GM21619 (cell line): Measurements from ENCODE around the gene TMEM135.

Source experiments
- ATAC-seq: cut with Tn5 transposase; IDR thresholded peaks from one replicate; pipeline ENCODE4 v1.9.1; 2021; ENCODE audit not compliant: unreplicated experiment

Gene TMEM135

GRCh38 chr11:87298155-87298554 lies 260.4 kb downstream of the TMEM135 start:
- no peak for ATAC-seq

DNA sequence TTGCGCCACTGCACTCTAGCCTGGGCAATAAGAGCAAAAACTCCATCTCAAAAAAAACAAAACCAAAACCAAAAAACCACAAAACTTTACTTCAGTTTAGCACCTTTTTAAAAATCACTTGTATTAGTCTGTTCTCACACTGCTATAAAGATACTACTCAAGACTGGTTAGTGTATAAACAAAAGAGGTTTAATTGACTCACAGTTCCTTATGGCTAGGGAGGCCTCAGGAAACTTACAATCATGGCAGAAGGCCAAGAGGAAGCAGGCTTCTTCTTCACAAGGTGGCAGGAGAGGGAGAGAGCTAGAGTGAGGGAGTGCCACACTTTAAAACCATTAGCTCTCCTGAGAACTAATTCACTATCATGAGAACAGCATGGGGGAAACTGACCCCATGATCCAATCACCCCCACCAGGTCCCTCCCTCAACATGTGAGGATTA lies 261.3 kb downstream of the TMEM135 start:
- no peak for ATAC-seq

- peak; percentile 63 for ATAC-seq
Observed at GRCh38 chr11:87300640-87301380, 263.1 kb downstream of the TMEM135 start.

GRCh38 chr11:87301785-87302540 lies 264.2 kb downstream of the TMEM135 start:
- no peak for ATAC-seq

DNA sequence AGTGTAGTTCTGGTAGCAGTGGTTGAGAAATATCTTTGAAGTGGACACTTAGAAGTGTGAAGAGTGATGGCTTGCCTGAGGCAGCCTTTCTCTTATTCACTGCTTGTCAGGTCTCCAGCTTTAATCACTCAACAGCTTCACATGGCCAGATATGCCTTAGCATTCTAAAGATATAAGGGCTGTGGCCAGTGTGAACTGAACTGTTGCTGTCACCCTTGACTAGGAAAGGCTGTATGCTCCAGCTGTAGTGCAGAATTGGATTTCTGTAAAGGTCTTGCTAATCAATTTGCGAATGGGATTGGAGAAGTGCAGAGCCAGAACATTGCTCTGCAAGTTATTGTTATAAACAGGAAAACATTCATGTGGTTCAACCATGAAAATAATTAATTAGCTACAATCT lies 266.7 kb downstream of the TMEM135 start:
- ATAC-seq = no peak

DNA sequence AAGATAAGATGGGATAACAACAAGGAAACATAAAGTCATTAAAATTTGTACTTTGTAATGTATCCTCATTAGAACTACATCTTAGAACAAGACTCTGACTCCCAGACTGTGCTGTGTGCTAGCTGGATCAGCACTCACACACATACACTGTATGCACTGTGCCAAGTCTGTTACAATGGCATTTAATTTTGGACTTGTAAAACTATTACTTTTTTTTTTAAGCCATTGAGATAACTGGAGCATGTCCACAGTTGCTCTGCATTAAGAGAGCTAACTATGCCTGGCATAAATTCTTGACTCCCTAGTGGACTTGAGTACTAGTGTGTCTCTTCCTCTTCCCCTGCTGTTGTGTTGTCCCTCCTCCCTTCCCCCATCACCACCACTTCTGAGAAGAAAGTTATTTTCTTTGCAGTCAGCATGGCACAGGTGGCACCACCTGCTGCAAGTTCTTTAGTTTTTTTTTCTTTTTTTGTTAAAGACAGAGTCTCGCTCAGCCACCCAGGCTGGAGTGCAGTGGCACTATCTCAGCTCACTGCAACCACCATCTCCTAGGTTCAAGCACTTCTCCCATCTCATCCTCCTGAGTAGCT lies 268.6 kb downstream of the TMEM135 start:
- no peak for ATAC-seq

DNA sequence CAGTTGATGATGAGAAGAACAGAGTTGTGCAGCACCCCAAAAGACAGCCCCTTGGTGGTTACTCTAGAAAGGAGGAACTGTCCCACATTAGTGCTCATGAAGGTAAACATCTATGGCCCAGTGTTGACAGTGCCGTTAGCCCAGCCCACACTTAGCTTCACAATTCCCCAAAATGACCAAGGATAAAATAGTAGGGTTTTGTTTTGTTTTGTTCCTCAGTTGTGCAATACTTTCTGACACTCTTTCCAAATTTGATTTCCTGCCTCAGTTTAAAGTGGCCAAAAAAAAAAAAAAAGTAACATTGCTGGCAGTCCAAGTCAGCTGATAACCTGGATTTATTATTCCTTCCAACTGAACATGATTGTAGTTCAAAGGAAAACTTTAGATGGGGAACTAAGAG lies 269.4 kb downstream of the TMEM135 start:
- ATAC-seq = no peak

DNA sequence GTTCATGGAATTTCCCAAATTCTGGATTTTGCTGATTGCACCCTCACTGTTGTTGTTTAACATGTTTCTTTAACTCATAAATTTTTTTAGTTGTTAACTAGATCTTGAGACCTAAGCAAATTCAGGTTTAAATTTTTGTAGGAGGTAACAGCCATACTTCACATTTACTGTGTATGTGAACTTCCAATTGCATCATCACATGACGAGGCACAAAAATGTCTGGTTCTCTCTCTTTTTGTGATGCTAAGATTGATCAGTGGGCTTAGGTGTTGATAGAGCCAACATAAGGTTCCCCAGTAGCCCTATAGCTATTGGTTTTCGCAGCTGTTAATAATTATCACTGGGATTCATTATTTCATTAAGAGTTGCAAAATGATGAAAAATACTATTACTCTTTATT lies 277.5 kb downstream of the TMEM135 start:
- ATAC-seq = no peak

GRCh38 chr11:87316491-87316890 lies 278.8 kb downstream of the TMEM135 start:
- no peak for ATAC-seq

GRCh38 chr11:87317441-87317840 lies 279.7 kb downstream of the TMEM135 start:
- ATAC-seq = no peak

- ATAC-seq = no peak
Observed at GRCh38 chr11:87320123-87320522, 282.4 kb downstream of the TMEM135 start.

DNA sequence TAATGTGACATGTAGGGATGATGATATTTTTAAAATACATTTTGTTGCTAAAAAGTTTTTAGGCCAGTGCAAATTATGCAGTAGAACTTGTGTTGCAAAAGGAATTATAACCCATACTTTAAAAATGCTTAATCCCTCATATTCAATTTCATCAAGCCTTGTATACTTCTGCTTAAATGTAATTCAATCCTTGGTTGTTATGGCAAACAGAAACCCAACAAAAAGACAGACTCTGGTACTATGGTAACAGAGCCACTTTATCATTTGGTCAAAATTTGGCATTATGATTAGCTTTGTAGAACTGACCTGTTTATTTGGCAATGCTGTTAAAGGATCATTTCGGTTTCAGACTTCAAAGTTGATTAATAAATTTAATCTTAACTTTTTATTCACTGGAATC lies 284.8 kb downstream of the TMEM135 start:
- ATAC-seq = no peak

GRCh38 chr11:87323899-87324298 lies 286.2 kb downstream of the TMEM135 start:
- no peak for ATAC-seq

DNA sequence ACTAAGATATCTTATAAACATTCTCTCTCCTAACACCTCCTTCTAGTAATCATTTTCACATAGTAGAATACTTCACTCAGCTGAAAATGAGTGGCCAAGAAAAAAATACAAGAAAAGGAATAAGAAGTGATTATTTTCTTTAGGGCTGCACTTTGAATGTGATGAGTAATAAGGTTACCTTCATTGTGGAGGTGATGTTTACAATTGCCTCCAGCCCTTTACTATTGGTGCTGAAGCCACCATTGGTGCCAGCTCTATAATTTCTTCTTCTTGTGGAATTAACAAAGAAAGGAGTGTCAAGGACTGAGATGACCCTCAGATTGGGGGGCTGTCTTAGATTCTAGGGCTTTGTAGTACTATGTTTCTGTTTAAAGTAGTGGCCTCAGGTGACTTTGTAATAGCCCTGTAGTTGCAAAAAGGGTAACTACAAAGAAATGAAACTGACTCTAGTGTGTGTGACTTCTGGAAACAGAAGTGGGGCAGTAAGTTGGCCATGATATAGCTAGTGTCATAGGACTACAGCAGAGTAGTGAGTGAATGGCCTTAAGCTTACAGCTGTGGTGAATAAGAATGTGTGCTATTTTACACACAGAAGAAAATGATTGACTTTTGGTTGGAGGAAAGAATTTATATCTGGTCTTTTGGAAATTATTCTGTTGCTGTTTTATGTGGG lies 287.2 kb downstream of the TMEM135 start:
- ATAC-seq = peak; percentile 56

GRCh38 chr11:87325490-87325872 lies 287.7 kb downstream of the TMEM135 start:
- no peak for ATAC-seq

DNA sequence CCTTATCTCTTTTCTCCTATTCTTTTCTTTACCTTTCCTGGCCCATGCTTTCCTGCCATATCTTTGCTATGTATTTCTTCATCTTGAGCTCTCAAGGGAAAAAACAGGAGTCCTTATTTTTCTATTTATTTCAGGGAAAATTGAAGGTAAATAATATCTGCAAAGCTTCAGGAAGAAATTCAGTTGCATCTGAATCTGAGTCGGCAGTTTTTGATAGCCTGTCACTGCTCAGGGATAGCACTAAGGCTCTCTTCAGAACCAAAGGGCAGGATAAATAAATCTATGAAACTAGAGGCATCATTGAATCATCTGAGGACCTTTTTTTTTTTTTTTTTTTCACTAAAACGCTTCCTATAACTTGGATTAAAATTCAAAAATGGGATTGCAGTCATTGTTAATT lies 288.9 kb downstream of the TMEM135 start:
- ATAC-seq = no peak

GRCh38 chr11:87329172-87329571 lies 291.4 kb downstream of the TMEM135 start:
- no peak for ATAC-seq

DNA sequence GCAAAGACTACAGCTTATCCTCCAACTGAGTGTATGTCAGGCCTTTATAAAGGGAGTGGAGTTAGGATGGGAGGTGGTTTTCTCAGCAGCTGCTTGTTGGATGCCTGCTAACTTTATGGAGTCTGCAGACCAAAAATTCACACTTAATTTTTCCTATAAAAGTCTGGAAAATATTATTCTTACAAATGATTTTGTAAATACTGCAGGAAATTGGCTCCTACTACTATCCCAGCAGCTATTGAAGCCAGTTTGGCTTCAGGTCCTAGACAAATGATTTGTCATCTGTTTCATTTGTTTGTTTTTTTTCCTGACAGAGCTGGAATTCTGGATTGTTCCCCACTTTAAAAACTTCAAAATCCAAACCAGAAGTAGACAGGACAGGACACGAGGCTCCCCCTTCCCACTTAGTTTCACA lies 292.5 kb downstream of the TMEM135 start:
- no peak for ATAC-seq

- ATAC-seq = no peak
Observed at GRCh38 chr11:87331273-87331672, 293.5 kb downstream of the TMEM135 start.

- ATAC-seq = no peak
Observed at GRCh38 chr11:87338046-87338639, 300.4 kb downstream of the TMEM135 start.

- no peak for ATAC-seq
Observed at GRCh38 chr11:87339416-87339815, 301.7 kb downstream of the TMEM135 start.
